GM15510 (cell line): ENCODE measurements around the gene CCDC121.

Source experiments
- POLR2A ChIP-seq: IDR thresholded peaks from 3 replicates; pipeline ENCODE4 v1.6.1; 2011; ENCODE audit warnings: borderline replicate concordance; ENCODE audit not compliant: insufficient read length; ENCODE audit errors: extremely low read depth

Gene CCDC121

DNA sequence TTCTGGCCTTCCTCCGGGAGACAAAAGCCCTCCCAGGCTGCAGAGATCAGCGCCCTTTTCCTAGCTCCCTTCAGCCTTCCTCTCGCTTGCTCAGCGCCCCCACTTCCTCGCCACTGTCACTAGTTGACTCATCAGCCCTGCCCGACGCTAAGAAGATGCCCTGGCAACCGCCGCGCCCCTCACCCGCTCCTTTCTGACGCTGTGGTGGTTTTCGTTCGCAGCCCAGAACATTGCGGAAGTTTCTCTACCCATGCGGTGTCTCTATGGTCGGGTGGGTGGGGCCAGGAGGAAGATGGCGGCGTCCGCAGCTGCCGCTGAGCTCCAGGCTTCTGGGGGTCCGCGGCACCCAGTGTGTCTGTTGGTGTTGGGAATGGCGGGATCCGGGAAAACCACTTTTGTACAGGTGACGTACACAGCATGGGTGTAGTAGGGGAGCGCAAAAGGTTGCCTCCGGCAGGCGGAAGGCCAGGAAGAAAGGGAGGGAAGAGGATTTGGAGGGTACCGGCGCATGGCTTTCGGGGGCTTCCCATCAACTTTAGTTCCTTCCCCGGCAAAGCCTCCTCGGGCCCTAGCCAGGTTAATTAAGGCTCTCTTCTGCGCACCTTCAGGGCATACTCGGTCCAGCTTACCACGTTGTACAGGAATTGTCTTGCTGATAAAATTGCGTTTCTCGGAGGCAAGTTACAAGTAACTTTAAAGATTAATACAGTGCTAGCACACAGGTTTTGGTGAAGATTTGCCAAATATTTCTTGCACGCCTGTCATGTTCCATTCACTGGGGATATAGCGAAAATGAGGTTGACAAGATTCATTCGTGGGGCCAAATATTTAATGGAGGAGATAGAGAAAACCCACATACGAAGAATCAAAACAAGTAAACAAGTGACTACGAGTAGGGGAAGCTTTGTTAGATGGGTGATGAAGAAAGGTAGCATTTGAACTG is at the start of gene CCDC121, which contains the start of gene GPN1:
Gene CCDC121, minus strand, starts transcription at position 246 of the 943 bp plus-strand sequence. CDS start 1,213 bp downstream, outside the sequence.
Gene GPN1, plus strand, starts transcription at position 284 of the 943 bp plus-strand sequence. Its CDS starts 9 bp downstream, at position 293.
- TF ChIP-seq POLR2A = peak; percentile 95

DNA sequence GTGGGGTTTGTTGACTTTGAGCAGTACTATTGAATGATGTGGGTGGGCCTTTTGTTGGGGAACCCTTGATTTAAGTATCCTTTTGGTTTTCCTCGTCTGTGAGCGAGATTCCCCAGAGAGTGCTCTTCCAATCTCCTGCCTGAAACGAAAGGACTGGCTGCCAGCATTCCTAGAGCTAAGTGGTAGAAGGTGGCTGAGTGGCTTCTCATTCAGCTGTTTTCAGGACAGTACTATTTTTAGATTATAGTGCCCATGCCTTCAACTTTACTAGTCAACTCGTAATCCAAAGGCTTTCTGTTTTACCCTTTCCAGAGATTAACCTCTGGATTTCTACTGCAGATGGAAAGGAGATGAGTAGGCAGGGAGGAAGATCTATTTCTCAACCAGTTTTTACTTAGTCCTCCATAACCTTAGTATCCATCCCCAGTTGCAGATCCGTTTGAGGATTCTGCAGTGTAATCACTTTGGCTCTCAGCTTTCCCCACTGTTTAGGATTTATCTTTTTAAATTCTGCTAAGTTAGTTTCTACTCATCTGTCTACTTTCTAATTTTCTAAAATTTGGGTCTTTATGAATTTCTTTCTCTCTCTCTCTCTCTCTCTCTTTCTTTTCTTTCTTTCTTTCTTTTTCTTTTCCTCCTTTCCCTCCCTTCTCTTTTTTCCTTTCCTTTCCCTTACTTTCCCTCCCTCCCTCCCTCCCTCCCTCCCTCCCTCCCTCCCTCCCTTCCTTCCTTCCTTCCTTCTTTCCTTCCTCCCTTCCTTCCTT is 44.1 kb upstream of the CCDC121 start:
- no peak for TF ChIP-seq POLR2A

DNA sequence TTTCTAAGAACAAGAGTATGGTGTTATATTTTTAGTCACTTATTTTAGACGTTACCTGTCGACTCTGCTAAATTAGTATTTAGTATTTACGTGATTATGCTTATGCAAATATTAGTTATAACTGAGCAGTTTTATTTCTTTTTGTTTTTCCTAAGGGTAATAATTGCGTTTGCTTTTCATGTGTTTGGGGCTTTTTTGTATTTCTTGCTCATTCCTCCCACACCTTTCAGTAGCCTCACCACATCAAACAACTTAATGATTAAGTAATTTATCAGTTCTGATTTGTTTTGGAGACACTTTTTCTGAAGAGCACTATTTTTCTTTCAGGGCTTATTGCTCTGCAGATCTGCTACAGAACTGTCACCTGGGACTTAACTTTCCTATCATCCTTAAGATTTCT is 42.4 kb upstream of the CCDC121 start:
- TF ChIP-seq POLR2A = no peak

DNA sequence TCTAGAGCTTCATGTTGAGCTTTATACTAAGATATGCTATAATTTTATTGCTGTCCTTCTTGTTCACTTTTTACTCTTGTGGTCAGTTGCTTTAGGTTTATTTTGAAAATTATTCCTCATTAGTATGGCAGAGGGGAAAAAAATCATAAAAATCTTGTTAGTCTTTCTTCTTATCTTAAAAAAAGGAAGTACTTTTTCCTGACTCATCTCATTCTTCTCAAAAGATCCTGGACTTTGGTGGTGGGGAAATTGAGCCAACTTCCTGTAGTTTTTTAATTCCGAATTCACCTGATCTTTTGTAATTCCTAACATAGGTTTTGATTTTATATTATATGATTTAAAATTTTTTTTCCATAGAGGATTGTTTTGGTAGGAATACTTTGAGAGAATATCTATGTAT is 38.6 kb upstream of the CCDC121 start:
- no peak for TF ChIP-seq POLR2A

DNA sequence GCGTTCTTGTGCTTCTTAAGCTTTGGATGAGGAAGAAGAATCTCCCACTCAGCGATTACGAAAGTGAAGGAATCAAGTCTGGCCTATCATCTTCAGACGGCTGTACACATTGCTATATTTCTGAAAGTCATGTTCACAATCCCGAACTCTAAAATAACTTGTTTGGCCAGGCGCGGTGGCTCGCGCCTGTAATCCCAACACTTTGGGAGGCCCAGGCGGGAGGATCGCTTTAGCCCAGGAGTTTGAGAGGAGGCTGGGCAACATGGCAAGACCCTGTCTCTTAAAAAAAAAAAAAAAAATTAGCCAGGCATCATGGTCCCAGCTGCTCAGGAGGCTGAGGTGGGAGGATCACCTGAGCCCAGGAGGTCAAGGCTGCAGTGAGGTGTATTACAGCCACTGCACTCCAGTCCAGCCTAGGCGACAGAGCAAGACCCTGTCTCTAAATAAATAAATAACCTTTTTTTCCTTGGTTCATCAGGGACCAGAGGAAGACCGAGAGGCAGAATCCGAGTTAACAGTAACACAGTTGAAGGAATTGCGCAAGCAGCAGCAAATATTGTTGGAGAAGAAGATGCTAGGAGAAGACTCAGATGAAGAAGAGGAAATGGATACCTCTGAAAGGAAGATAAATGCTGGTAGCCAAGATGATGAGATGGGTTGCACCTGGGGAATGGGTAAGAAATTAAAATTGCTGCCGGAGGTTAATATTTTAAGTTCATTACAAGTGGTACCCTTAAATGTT is 36.0 kb upstream of the CCDC121 start:
- no peak for TF ChIP-seq POLR2A

- TF ChIP-seq POLR2A = no peak
Measured at GRCh38 chr2:27664154-27664574, 35.4 kb upstream of the CCDC121 start.

DNA sequence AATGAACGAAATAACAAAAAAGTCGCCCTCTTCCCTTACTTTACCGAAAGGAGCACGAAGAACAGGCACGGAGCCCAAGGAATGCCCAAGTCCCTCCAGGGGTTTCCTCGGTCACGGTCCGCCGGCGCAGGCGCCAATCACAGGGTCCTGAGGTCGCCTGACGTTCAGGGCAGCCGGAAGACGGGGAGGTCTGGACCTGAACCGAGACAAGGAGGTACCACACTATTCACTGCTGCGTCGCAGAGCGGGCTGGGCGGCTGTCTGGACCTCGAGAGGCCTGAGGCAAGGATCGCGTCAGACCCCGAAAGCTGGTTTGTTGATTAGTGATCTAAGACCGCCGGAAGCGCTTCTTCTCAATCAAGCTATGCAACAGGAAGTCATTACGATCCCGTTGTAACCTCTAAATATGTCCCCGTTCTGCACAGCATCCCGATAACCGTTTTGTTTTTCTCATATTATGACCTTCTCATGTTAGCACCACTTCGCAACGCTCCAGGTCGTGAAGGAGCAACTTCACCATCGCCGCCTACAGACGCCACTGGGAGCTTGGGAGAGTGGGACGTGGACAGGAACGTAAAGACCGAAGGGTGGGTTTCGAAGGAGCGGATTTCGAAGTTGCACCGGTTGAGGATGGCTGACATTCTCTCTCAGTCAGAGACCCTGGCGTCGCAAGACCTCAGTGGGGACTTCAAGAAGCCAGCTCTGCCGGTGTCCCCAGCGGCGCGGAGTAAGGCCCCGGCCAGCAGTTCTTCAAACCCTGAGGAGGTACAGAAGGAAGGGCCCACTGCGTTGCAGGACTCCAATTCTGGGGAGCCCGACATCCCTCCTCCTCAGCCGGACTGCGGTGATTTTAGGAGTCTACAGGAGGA is 34.7 kb upstream of the CCDC121 start, which contains the start of the genes SLC4A1AP and SUPT7L:
Gene SLC4A1AP, plus strand, starts transcription at position 605 of the 869 bp plus-strand sequence. Its CDS starts 26 bp downstream, at position 631.
Gene SUPT7L, minus strand, starts transcription at position 330 of the 869 bp plus-strand sequence. CDS start 1,422 bp downstream, outside the sequence.
- peak; percentile 65 for TF ChIP-seq POLR2A

- TF ChIP-seq POLR2A = no peak
Measured at GRCh38 chr2:27661371-27661770, 32.6 kb upstream of the CCDC121 start.

GRCh38 chr2:27655155-27655951 is 26.5 kb upstream of the CCDC121 start:
- no peak for TF ChIP-seq POLR2A

- no peak for TF ChIP-seq POLR2A
Measured at GRCh38 chr2:27653397-27653796, 24.6 kb upstream of the CCDC121 start.

DNA sequence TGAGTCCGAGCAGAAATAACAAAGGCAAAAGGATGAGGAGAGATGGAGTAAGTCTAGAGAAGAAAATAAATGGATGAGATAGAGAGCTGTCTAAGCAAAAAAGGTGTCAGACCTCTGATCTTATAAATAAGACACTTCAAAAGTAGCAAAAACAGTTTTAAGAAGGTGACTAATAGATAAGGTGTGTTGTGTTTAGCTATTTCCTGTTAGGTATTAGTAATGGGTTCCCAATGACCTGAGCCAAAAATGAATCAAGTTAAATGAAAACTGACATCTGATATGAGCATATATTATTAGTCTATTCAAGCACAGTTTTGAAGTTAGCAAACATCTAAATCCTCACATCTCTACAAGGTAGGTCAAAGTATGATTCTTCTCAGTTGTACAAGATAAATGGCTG is 24.0 kb upstream of the CCDC121 start:
- TF ChIP-seq POLR2A = no peak

- no peak for TF ChIP-seq POLR2A
Measured at GRCh38 chr2:27652341-27652740, 23.5 kb upstream of the CCDC121 start.

DNA sequence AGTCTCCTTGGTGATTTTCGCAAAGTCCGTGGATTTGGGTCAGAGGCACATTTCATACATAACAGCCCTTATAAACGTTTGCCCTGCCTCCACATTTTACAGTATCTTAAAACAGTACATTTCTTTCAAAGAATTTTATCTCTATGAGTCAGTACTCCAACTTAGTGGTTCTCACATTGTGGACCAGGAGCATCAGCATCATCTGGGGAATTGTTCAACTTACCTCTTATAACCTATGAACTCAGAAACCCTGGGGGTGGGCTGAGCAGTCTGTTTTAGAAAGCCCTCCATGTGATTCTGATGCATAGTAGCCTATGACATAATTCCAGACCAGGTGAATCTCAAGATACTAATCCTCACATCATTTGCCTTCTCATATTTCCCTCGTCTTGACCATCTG is 22.2 kb upstream of the CCDC121 start:
- no peak for TF ChIP-seq POLR2A

DNA sequence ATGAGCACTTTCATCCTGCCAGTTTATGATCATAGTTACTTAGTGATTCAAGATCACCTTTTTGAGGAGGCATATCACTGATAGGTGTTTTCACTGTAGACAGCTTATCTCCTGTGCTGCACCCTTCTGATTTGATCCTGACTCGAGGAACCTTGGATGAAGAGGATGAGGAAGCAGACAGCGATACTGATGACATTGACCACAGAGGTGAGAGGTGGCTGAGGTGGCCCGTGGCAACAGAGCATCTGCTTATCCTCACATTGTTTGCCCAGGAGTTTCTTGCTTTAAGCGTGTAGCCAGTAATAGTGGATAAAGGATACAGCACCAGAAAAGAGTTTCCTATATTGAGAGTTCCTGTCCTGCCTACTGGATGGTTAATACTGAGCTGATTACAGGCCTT is 18.9 kb upstream of the CCDC121 start:
- TF ChIP-seq POLR2A = no peak

GRCh38 chr2:27647289-27647688 is 18.5 kb upstream of the CCDC121 start:
- TF ChIP-seq POLR2A = no peak
